NK-92 treated with Interleukin-12 subunit alpha and Interleukin-12 subunit beta, amount 100 ng/mL, for 24 hours (cell line): ENCODE data around the gene MEGF11.

ENCODE experiments used
- DNase-seq: peaks from one replicate; lab custom pipeline; 2025; lab: John Stamatoyannopoulos, UW

The MEGF11 gene

DNA sequence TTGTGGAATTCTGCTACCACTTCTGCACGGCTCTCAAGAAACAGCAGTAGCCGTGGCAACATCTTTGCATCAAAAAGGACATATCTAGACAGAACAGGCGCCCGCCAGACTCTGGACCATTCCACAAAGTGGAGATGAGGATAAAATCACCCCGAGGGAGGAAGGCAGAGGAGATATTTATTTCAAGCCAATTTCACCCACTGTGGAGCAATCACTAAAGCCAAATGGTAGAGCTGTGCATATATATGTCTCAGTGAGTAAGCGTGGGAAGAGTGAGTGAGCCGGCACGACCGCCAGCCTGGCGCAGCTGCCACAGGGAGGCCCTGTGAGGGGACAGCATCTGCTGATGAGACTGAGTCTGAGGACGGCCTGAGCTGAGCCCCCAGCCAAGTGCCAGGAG is 111.3 kb downstream of the MEGF11 start:
- no peak for DNase-seq

DNA sequence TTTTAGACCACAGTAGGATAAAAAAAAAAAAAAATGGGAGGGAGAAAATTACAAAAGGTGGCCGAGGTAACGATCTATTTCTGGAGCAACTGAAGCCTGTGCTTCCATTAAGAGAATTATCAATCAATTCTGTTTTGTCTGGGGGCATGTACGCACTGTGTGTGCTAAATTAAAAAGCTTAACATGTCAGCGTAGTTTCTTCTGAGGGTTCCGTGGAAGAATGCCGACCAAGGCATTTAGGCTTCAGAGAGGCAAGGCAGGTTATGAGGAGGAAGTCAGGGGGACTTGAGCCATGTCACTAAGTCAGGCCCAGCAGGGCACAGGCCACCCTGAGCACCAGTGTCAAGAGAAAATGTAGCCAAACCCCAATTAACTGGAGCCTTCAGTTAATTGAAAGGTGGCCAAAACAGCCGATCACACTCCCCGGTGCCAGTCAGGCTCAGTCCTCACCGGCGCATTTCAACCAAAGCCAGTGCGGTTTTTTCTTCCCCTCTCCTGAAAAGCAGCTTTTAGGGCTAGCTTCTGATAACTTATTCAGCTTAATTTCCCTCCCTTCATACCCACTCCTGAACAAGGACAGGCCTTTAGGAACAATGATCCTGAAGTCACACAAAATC is 113.9 kb downstream of the MEGF11 start:
- DNase-seq, result no peak

DNA sequence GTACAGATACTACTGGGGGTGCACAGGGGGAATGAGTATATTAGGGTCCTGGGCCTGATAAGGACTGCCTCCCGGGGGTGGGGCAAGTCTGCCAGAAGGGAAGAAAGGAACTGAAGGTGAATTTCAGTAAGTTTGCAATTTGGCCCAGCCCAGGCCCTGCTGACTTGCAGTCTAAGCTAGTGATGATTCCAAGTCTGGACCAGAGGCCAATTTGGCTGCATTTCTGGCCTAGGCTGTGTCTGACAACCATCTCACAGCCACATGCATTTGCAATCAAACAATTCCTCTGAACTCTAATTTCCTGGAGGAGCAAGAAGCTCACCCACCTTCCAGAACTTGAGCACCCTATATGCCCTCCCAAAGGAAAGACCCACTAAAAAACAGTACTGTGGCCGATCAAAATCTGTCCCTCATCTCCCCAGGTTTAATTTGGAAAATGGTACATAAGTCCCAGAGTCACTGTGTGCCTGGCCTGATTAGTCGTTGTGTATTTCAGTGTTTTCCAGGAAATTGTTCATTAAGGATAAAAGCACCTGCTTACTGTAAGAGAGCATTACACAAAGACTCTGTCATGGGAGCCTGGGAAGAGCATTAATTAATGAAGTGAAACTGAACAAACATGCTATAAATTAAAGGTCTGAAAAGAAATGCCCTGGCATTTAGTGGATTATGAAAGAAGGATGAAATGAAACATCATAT is 114.5 kb downstream of the MEGF11 start:
- DNase-seq, result no peak

DNA sequence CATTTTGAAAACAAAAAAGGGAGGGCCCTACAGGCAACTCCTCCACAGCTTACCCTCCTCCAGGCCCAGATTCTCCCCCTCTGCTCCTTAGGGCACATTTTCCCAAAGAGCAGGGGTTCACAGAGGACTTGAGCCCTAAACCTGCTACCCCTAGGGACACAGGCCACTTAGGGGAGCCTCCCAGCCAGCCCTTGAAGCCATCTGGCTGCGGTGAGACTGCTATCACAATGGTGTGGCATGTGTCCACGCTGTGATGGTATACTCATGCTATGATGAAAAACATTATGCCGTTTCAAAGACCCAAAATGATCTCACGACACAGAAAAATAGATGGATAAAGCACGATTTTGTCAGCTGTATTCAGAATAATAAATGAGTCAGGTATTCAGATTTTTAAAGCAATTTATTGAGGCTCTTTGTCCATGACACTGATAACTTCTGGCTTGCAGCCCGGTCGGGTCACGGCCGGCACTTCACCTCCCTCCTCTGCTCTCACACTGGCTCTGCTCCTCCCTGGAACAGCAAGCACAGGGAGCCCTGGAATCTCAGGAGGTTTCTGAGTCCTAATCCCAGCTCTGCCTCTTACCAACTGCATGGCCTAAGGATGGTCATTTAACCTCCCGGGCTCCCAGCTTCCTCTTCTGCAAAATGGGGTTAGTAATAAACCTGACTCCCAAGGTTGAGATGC is 115.3 kb downstream of the MEGF11 start:
- no peak for DNase-seq

DNA sequence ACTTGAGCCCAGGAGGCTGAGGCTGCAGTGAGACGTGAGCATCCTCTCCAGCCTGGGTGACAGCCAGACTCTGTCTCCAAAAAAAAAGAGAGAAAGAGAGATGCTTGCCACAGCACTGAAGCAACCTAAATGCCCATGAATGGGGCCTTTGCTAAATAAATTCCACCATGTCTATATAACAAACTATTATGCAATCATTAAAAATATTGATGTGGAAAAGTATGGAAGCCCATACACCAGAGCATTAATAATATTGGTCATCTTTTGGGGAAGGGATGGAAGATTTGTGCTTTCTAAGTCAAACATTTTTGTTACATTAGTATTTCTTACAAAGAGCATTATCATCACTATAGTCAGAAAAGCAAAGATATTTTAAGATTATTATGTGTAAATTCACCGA is 116.6 kb downstream of the MEGF11 start:
- DNase-seq, result no peak

DNA sequence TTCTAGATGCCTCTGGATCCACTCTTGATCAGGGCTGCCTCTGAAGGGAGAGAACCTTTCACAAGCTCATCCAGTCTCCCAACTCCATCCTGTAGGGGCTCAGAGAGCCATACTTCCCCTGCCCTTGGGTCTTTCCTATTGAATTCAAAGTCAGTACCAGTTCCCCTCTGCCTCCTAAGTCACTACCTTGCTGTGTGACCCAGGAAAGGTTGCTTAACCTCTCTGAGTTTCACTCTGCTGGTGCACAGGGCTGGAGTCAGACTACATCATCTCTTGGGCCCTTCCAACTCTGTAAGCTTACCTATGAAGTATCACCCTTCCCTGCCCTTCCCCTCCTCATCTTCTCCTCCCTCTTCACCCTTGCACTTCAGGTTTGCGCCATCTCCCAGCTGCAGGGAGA is 117.9 kb downstream of the MEGF11 start:
- DNase-seq, result no peak

DNA sequence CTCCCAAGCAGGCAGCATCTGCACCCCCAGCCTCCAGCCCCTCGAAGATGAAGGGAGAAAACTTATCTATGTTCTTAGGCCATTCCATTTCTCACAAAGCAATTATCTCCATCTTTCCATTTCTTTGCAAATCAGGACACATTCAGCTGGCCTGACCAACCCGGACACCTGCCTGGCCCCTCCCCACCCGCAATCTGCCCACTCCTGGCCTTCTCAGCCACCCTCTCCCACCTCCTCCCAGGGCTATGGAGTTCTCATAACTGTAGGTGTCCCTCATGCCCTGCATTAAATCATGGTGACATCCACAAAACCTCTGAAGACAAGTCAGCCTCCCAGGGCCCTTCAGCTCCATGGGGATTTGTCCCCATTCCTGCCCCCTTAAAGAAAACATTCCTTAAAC is 119.3 kb downstream of the MEGF11 start:
- DNase-seq, result no peak

DNA sequence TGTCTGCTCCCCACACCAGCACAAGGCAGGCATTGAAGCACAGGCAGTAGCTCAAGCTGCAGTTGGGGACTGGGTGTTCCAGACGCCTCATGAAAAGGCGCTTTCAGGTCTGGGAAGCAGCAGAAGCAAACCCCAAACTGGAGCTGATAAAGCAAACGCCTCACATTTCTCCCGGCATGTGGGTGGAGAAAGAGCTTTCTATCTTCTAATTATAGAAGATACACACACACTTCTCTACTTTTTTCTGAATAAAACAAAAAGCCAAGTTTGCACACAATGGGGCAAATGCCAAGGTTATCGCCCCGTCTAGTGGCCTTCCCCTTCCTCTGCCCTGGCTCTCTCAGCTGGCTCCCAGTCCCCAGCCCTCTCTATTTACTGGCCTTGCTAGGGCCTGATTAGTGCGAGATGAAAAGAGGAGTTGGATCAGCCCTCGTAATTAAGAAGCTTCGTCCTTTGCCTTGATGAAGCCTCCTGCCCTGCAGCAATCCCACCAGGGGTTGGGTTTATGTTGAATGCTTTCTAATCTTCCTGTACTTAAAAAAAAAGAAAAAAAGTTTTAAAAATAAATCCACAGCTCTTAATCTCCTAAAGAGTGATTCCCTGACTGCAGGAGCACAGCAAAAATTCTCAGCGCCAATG is 120.2 kb downstream of the MEGF11 start:
- no peak for DNase-seq

DNA sequence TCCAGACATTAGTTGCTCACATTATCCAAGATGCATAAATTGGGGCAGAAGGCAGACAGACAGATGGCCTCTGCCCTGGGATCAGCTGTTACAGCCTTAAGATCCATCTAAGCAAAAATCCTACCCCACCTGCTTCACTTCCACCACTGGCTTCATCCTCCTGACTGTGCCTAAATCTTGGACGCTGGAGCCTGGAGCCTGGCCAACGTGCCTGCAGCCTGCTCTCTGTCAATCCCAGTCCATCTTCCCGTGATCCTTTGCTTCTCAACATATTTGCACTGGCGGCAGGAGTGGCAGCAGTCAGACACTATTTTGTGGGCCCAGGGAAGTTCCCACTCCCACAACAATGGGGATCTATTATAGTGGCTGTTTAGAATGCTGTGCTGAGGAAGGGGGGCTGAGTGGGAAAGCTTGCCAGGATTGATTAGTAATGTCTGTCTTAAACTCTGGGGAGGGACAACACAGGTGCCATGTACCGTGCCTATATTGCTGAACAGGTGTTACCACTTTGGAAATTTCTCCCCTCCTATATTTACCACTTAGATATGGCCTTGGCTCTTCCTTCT is 121.2 kb downstream of the MEGF11 start:
- no peak for DNase-seq

DNA sequence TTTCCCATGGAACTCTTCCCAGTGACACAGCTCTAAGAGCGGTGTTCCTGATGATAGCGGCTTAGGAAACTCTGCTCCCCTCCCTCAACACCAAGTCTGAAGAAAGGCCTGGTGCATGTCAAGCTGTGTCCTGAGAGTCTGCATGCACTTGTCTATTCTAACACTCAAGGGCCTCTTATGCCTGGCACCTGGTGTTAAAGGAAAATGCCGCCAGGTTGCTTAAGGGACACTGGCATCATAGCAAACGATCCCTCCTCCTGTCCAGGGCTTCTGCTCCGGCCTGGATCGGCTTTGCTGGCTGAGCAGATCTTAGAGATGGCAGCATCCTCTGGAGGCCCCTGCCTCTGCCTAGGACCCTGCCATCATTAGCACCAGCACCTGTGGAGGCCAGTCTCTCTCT is 121.7 kb downstream of the MEGF11 start:
- no peak for DNase-seq

DNA sequence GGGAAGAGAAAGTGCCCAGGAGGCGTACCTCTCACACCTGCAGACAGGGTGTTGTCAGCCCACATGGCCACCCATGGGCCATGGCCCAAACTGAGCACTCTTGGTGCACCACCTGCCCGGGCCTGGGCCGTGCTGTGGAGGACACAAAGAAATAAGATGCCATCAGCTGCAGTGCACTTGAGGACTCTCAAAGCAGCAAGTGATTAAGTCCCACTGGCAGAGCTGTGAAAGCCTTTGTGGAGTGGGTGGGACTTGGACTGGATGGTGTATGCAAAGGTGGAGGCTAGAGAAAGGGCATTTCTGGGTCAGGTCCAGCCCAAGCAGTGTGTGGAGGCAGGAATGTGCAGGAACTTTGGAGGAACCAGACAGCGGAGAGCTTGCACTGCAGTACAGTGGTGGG is 122.3 kb downstream of the MEGF11 start:
- DNase-seq, result no peak

DNA sequence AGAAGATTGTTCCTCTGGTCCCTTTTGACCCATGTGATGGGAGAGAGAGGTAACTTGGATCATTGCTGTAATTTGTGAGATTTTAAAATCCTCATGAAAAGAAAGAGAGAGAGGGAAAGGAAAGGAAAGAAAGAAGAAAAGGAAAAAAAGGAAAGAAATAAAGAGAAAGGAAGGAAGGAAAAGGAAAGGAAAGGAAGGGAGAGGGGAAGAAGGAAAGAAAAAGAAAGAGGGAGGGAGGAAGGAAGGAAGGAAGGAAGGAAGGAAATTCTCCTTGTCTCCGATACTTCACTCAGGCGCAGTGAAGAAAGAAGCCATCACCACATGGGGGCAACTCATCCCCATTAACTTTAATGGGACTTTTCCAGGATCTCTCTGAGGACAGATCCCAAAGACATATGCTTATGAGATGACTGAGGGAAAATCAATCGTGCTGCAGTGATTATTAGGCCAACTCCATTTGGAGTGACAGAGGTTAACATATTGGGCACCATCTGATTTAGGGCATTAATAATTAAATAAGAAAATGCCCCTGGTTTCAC is 123.0 kb downstream of the MEGF11 start:
- no peak for DNase-seq

DNA sequence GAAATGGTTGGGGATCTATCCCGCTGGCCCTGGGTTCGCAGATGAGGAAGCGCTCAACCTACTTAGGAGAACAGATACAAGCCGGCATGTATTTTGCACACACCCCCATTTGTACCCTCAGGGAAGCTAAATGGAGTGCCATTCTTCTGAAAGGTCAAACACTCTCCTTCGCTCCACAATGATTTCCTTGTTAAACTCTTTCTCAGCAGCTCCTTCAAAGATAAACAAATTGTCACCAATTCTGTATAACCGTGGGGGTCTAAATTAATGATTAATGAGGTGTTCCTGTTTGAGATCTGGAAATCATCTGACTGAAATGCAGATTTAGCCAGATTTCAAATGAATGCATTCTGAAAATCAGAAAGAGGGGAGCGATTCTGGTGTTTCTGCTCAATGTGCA is 124.0 kb downstream of the MEGF11 start:
- no peak for DNase-seq

DNA sequence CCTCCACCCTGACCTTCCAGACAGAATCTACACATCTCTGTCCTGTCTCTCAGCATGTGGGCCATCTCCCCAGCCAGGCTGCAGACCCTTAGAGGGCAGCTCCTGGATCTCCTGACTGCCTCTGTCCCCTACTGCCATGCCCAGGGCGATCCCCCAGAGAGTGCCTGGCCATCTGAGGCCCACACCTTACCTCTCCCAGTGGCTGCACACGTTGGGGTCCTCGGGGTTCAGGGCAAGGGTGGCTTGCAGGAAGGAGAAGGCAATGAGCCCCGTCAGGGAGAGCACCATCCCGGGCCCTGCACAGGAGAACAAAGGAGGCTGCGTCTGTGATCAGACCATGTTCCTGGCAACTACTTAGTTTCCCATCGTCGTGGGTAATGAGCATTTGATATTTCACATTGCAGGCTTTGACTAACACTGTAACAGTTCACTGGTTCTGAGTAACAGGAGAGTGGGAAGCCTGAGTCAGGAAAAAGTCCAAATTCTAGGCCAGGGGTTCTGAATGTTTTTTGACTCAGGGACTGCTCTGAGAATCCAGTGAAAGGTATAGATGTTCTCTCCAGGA is 125.4 kb downstream of the MEGF11 start:
- DNase-seq, result no peak

DNA sequence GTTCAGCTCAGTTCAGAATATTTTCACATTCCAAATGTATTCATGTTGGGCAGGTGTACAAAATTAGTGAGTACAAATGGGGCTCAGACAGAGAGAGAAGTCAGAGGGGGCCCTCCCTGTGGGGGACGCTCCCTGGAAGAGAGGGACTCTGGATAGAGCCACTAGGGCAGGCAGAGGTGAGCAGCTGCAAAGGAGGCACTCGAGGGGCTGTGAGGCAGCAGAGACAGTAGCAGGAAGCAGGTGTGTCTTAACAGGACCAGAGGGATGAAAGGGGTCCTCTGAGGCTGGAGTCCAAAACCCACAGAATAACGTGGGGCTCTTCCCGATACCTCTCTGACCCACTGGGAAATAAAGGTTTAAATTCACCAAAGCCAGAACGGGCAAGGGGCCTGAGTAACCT is 127.1 kb downstream of the MEGF11 start:
- DNase-seq, result no peak

DNA sequence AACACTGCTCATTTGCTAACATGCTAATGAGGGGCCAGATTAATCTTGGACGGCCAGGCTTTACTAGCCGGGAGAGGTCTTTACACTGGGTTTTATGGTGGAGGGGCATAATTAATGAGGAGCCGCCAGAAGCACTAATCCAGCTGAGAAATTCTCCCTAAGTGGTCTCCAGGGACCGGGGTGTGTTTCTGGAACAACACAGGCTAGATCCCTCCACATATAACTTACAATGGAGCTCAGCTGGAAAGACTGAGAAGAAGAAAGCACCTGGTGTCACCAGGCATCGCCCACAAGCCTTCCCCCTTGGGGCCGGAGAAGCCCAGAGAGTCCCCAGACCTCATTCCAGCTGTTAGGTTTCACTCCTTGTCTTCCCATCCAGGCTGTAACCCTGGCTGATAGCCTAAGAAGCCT is 127.5 kb downstream of the MEGF11 start:
- DNase-seq, result no peak

DNA sequence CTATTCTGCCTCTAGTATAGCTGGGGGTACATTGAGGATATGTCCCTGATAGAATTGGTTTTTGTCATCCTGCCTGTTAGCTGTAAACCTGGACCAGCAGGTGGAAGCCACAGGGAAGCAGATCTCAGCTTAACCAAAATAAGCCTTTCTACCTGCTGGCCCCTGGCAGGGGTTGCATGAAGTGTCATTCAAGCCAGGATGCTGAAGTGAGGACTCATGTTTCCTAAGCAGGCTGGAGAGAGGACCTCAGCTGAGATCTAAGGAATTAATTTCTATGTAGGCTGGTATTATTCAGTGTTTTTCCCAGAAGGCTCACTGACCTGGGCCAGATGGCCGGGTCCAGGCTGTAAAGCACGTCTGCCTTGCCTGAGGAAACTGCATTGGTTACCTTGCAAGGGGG is 128.9 kb downstream of the MEGF11 start:
- no peak for DNase-seq

DNA sequence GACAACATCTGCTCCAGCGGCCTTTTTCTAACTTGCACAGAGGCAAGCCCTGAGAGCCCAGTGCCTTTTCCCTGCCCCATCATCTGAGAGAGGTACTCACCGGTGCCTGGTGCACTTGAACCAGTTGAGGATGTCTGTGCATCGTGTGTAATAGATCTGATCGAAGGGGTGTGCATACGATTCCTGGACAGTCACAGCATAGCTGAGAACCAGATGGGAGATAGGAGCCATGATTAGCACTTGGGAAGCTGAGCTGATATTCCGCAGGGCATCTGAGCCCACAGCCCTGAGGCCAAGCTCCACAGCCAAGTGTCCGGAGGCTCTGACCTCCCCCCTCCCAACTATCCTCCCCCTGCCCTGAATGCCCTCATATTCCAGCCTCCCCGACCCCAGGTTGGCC is 129.8 kb downstream of the MEGF11 start:
- no peak for DNase-seq

DNA sequence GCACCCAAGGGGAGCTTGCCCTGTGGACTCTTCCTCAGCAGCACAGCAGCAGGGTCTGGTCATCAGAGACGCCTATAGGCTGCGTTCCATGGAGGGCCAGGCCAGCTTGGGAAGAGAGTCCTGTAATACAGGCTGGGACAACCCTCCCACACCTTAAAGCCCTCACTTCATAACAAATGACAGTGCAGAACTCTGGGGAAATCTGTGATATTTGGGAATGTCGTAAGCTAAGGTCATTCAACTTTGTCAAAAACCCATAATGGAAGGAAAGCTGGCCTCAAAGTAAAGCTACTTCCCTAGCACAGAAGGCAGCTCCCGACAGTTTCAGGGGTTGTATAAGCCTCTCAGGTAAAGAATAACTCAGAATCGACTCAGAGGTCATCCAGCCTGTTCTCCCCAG is 133.1 kb downstream of the MEGF11 start:
- no peak for DNase-seq

DNA sequence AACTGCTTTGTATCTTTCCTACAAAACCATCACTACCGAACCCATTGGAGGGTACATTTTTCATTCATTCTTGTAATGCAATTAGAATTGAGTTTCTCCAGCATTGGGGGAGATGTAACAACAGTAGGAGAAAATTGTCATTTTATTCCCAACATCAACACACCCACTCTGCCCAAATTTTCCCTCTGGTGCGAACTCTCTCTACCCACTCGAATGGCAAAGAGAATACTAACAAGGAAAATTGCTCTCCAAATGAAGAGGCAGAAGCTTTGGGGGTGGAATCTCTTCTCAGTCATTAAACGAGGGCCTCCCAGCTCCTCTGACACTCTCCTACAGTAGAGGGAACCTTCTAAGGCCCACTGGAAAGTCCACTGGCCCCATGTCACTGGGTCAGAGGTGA is 135.7 kb downstream of the MEGF11 start:
- DNase-seq, result no peak

DNA sequence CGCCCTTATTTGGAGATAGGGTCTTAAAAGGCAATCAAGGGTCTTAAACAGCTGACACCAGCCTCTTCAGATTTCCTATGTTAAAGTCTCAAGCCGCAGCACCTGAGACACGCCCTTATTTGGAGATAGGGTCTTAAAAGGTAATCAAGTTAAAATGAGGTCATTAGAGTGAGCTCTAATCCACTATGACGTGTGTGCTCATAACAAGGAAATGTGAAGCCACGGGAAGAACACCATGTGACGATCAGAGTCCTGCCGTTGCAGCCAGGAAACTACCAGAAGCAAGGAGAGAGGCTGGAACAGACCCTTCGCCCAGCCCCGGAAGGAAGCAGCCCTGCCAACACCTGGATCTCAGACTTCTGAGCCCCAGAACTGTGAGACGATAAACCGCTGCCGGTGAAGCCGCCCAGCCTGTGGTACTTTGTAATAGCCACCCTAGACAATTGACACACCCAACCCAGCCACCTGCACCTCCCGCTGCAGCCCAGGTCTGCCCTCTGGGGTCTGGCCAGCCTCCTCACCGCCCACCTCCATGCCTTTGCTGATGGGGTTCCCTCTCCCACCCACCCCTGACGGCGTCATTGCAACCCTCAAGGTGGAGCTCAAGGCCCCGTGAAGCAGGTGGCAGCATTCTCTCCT is 137.9 kb downstream of the MEGF11 start:
- DNase-seq, result no peak
